Glutamatergic neuron (in vitro differentiated cells): Measurements from ENCODE around the gene ITPKB. TPM values are rescaled to one million over a fixed set of nuclear protein-coding genes. Genes with fewer than 3 reads are reported as not detected.
A peak's percentile ranks its signal among the peaks of the same experiment; 100 is the strongest.

Source experiments
- DNase-seq: peaks from one replicate; pipeline ENCODE4 v3.0.0; 2022
- H3K27ac Mint-ChIP-seq: one replicate; pipeline ENCODE4 v1.8.0; 2020; ENCODE audit warnings: mild to moderate bottlenecking, mixed read lengths, inconsistent platforms; ENCODE audit not compliant: unreplicated experiment
- H3K27me3 Mint-ChIP-seq: one replicate; pipeline ENCODE4 v1.8.0; 2020; ENCODE audit warnings: mild to moderate bottlenecking, moderate library complexity, mixed read lengths, inconsistent platforms; ENCODE audit not compliant: unreplicated experiment
- H3K36me3 Mint-ChIP-seq: one replicate; pipeline ENCODE4 v1.8.0; 2020; ENCODE audit warnings: mild to moderate bottlenecking, mixed read lengths, inconsistent platforms; ENCODE audit not compliant: unreplicated experiment
- H3K4me1 Mint-ChIP-seq: one replicate; pipeline ENCODE4 v1.8.0; 2020; ENCODE audit warnings: mild to moderate bottlenecking, low read depth, mixed read lengths, inconsistent platforms; ENCODE audit not compliant: unreplicated experiment
- H3K4me3 Mint-ChIP-seq: one replicate; pipeline ENCODE4 v1.8.0; 2020; ENCODE audit warnings: mild to moderate bottlenecking, mixed read lengths, inconsistent platforms; ENCODE audit not compliant: unreplicated experiment
- H3K9me3 Mint-ChIP-seq: one replicate; pipeline ENCODE4 v1.8.0; 2020; ENCODE audit warnings: mild to moderate bottlenecking, moderate library complexity, mixed read lengths, inconsistent platforms; ENCODE audit not compliant: unreplicated experiment
- CTCF ChIP-seq: fragments of 200-600 bp; sonication (generic); IDR thresholded peaks from one replicate; pipeline ENCODE4 v1.5.0; 2021; ENCODE audit not compliant: partially characterized antibody, unreplicated experiment
- total RNA-seq: library from RNA; stranded (reverse); fragmentation: NEBNext Ultra II Directional; extraction: Animal tissue kit (Norgen Biotek cat#: 25700); gene quantifications from one replicate; pipeline ENCODE4 v1.2.1, GENCODE V29; 2021; ENCODE audit not compliant: unreplicated experiment

Gene ITPKB
- total RNA-seq, 1 donor from 2014 or later: 0.34 TPM

GRCh38 chr1:226627924-226628611, 111.0 kb downstream of the ITPKB start:
- no peak for DNase-seq
- H3K27me3 Mint-ChIP-seq: no peaks in the 10 kb centered on the region
- no peak overlapping the region for H3K4me3 Mint-ChIP-seq
- H3K36me3 Mint-ChIP-seq: no peaks in the 10 kb centered on the region
- H3K27ac Mint-ChIP-seq: no peak overlapping the region
- H3K4me1 Mint-ChIP-seq: peaks cover 16% of the 10 kb centered on the region
- peaks cover 4% of the 10 kb centered on the region for H3K9me3 Mint-ChIP-seq
- TF ChIP-seq CTCF: no peak

GRCh38 chr1:226627050-226627755, 111.9 kb downstream of the ITPKB start:
- Mint-ChIP-seq H3K27me3 (no peaks in the 10 kb centered on the region), H3K4me3 (no peak overlapping the region), H3K4me1 (peaks cover 10% of the 10 kb centered on the region), H3K27ac (no peak overlapping the region), H3K9me3 (peaks cover 4% of the 10 kb centered on the region), H3K36me3 (no peaks in the 10 kb centered on the region)
- no peak for DNase-seq
- no peak for TF ChIP-seq CTCF

- no peaks in the 10 kb centered on the region for H3K27me3 Mint-ChIP-seq
- no peak overlapping the region for H3K4me3 Mint-ChIP-seq
- H3K36me3 Mint-ChIP-seq: no peaks in the 10 kb centered on the region
- peak; percentile 80 for DNase-seq
- TF ChIP-seq CTCF: peak; percentile 98
- H3K9me3 Mint-ChIP-seq: peaks cover 4% of the 10 kb centered on the region
- H3K27ac Mint-ChIP-seq: no peak overlapping the region
- H3K4me1 Mint-ChIP-seq: peaks cover 4% of the 10 kb centered on the region
These were observed 112.5 kb downstream of the ITPKB start for GRCh38 chr1:226626577-226626956.

GRCh38 chr1:226625832-226626576, 113.1 kb downstream of the ITPKB start:
- no peak for TF ChIP-seq CTCF
- Mint-ChIP-seq H3K27ac (no peak overlapping the region), H3K4me1 (no peaks in the 10 kb centered on the region), H3K4me3 (no peak overlapping the region), H3K36me3 (no peaks in the 10 kb centered on the region), H3K9me3 (peaks cover 4% of the 10 kb centered on the region), H3K27me3 (no peaks in the 10 kb centered on the region)
- no peak for DNase-seq

GRCh38 chr1:226625326-226625725, 113.8 kb downstream of the ITPKB start:
- no peak overlapping the region for H3K27ac Mint-ChIP-seq
- no peak overlapping the region for H3K4me3 Mint-ChIP-seq
- no peak for DNase-seq
- no peaks in the 10 kb centered on the region for H3K4me1 Mint-ChIP-seq
- H3K27me3 Mint-ChIP-seq: no peaks in the 10 kb centered on the region
- TF ChIP-seq CTCF: no peak
- no peaks in the 10 kb centered on the region for H3K36me3 Mint-ChIP-seq
- peaks cover 4% of the 10 kb centered on the region for H3K9me3 Mint-ChIP-seq
